Activated T-cell treated with anti-CD3 and anti-CD28 coated beads for 4 hours (primary cell): ENCODE results near the gene ZBED1.
"Not testable (repeated sequence)": the region's sequence is repeated elsewhere in the genome, so short reads cannot be mapped to it uniquely, and the experiment has no call there.

Source experiments
- DNase-seq: peaks from one replicate; pipeline ENCODE4 v3.0.0-alpha.2; 2020

The ZBED1 gene

GRCh38 chrX:2473064-2473463, 27.7 kb downstream of the ZBED1 start:
- DNase-seq: not testable (repeated sequence)

GRCh38 chrX:2471641-2472040, 29.1 kb downstream of the ZBED1 start:
- no peak for DNase-seq

GRCh38 chrX:2471126-2471525, 29.6 kb downstream of the ZBED1 start:
- DNase-seq: not testable (repeated sequence)

- not testable (repeated sequence) for DNase-seq
These were observed 30.9 kb downstream of the ZBED1 start for GRCh38 chrX:2469852-2470251.

- DNase-seq: no peak
These were observed 31.5 kb downstream of the ZBED1 start for GRCh38 chrX:2469196-2469685.

GRCh38 chrX:2468261-2469195, 32.2 kb downstream of the ZBED1 start:
- DNase-seq: no peak

- no peak for DNase-seq
These were observed 33.7 kb downstream of the ZBED1 start for GRCh38 chrX:2466876-2467656.

- DNase-seq: no peak
These were observed 36.1 kb downstream of the ZBED1 start for GRCh38 chrX:2464677-2465166.

GRCh38 chrX:2463973-2464676, 36.7 kb downstream of the ZBED1 start:
- DNase-seq: no peak

GRCh38 chrX:2463481-2463880, 37.3 kb downstream of the ZBED1 start:
- DNase-seq: not testable (repeated sequence)

GRCh38 chrX:2462780-2463179, 38.0 kb downstream of the ZBED1 start:
- no peak for DNase-seq

- no peak for DNase-seq
These were observed 38.7 kb downstream of the ZBED1 start for GRCh38 chrX:2462074-2462473.

- no peak for DNase-seq
These were observed 39.1 kb downstream of the ZBED1 start for GRCh38 chrX:2461711-2462016.

- not testable (repeated sequence) for DNase-seq
These were observed 39.7 kb downstream of the ZBED1 start for GRCh38 chrX:2460821-2461710.

GRCh38 chrX:2460048-2460447, 40.7 kb downstream of the ZBED1 start:
- DNase-seq: not testable (repeated sequence)

- no peak for DNase-seq
These were observed 42.5 kb downstream of the ZBED1 start for GRCh38 chrX:2458309-2458708.

- no peak for DNase-seq
These were observed 43.3 kb downstream of the ZBED1 start for GRCh38 chrX:2457289-2458133.

GRCh38 chrX:2456091-2456490, 44.7 kb downstream of the ZBED1 start:
- DNase-seq: not testable (repeated sequence)

- DNase-seq: not testable (repeated sequence)
These were observed 46.2 kb downstream of the ZBED1 start for GRCh38 chrX:2454620-2455019.

GRCh38 chrX:2452799-2453198, 48.0 kb downstream of the ZBED1 start:
- no peak for DNase-seq

- no peak for DNase-seq
These were observed 48.4 kb downstream of the ZBED1 start for GRCh38 chrX:2452317-2452784.
